Measurements from ENCODE around the gene CCT5.
"Not testable (repeated sequence)": the region's sequence is repeated elsewhere in the genome, so short reads cannot be mapped to it uniquely, and the experiment has no call there.

CCT5 gene

DNA sequence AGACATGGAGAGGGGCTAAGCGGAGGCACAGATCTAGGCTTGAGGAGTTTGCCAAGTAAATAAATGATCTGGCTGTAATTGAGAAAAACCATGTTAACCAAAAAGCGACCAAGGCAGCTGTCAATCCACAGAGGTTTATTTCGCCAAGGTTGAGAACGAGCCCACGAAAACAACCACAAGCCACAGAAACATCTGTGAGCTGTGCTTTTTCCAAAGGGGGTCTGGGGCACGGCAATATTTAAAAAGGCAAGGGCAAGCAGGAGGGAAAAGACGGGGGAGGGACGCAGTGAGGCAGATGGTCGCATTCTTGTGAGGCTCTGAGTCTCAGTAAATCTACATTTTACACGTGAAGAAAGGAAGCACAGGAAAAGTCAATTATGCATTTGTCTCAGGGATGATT, 25.4 kb downstream of the CCT5 start:
- H3K27me3 ChIP-seq (ENCODE audit: control insufficient read depth in 1 of 2, insufficient read depth in 2 of 2, low read length in 2 of 2), result no peaks in the 10 kb centered on the region
- peaks cover 6 to 11% of the 10 kb centered on the region in 2 donors for H3K4me1 ChIP-seq (ENCODE audit: control insufficient read depth in 1 of 2, insufficient read depth in 2 of 2, low read length in 2 of 2)
- H3K27ac ChIP-seq (ENCODE audit: low read depth, low read length), result no peak overlapping the region
- no peak overlapping the region for H3K9ac ChIP-seq (ENCODE audit: low read depth in 1 of 2, low read length in 2 of 2)
- H3K36me3 ChIP-seq (ENCODE audit: control insufficient read depth in 1 of 2, insufficient read depth in 2 of 2, low read length in 2 of 2), result peaks cover 10 to 22% of the 10 kb centered on the region in 2 donors
- H3K9me3 ChIP-seq (ENCODE audit: control insufficient read depth in 1 of 2, low read length in 2 of 2), result no peaks in the 10 kb centered on the region
- no peak overlapping the region for H3K4me3 ChIP-seq (ENCODE audit: low read depth in 1 of 2, low read length in 2 of 2)

GRCh38 chr5:10275991-10276390, 25.9 kb downstream of the CCT5 start:
- H3K27ac ChIP-seq (ENCODE audit: low read depth, low read length), result no peak overlapping the region
- no peak overlapping the region for H3K9ac ChIP-seq (ENCODE audit: low read depth in 1 of 2, low read length in 2 of 2)
- peaks cover 11 to 22% of the 10 kb centered on the region in 2 donors for H3K36me3 ChIP-seq (ENCODE audit: control insufficient read depth in 1 of 2, insufficient read depth in 2 of 2, low read length in 2 of 2)
- peaks cover 6 to 11% of the 10 kb centered on the region in 2 donors for H3K4me1 ChIP-seq (ENCODE audit: control insufficient read depth in 1 of 2, insufficient read depth in 2 of 2, low read length in 2 of 2)
- H3K4me3 ChIP-seq (ENCODE audit: low read depth in 1 of 2, low read length in 2 of 2), result no peak overlapping the region
- H3K9me3 ChIP-seq (ENCODE audit: control insufficient read depth in 1 of 2, low read length in 2 of 2), result no peaks in the 10 kb centered on the region
- H3K27me3 ChIP-seq (ENCODE audit: control insufficient read depth in 1 of 2, insufficient read depth in 2 of 2, low read length in 2 of 2), result no peaks in the 10 kb centered on the region

GRCh38 chr5:10276691-10277090, 26.6 kb downstream of the CCT5 start:
- Histone ChIP-seq H3K4me1 (ENCODE audit: control insufficient read depth in 1 of 2, insufficient read depth in 2 of 2, low read length in 2 of 2) (peaks cover 6 to 11% of the 10 kb centered on the region in 2 donors), H3K27me3 (ENCODE audit: control insufficient read depth in 1 of 2, insufficient read depth in 2 of 2, low read length in 2 of 2) (no peaks in the 10 kb centered on the region), H3K36me3 (ENCODE audit: control insufficient read depth in 1 of 2, insufficient read depth in 2 of 2, low read length in 2 of 2) (peaks cover 14 to 29% of the 10 kb centered on the region in 2 donors), H3K9me3 (ENCODE audit: control insufficient read depth in 1 of 2, low read length in 2 of 2) (no peaks in the 10 kb centered on the region), H3K4me3 (ENCODE audit: low read depth in 1 of 2, low read length in 2 of 2) (no peak overlapping the region), H3K27ac (ENCODE audit: low read depth, low read length) (no peak overlapping the region), H3K9ac (ENCODE audit: low read depth in 1 of 2, low read length in 2 of 2) (no peak overlapping the region)

DNA sequence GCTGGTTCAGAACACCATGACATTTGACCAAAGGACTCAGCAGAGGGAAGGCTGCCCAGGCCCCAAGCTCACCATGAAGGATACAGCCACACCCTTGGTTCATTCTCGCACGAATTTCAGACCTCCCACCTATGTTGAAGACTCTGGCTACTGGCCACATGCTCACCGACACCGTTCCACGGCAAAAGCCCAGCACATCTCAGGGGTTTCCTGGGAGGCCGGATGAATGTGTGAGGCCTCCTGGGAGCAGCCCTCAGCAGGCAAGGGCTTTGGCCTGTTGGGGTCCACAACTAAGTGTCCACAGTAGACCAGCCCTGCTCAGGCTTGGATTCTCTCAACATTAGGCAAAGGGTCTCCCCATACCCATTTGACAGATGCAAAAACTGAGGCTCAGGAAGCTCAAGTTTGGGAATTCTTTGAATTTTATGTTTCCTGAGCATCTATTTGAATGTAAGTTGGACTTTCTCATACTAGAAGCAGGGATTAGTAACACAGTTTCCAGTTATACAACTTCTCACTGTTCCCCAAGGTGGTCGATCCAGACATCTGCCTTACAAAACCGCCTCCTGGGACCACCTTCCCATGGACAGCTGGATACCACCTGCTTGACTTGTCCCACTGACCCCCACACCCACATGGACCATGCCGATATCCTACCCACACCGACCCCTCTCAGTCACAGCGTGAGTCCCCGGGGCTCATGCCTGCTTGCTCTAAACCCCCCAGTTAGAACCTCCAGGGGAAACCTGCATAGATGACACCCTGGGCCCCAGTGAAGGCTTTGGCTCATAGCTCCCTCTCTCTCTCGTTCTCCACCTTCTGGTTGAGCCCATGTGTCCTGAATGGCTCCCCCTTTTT, 27.9 kb downstream of the CCT5 start:
- Histone ChIP-seq H3K9me3 (ENCODE audit: control insufficient read depth in 1 of 2, low read length in 2 of 2) (no peaks in the 10 kb centered on the region), H3K4me1 (ENCODE audit: control insufficient read depth in 1 of 2, insufficient read depth in 2 of 2, low read length in 2 of 2) (peaks cover 5 to 6% of the 10 kb centered on the region in 2 donors), H3K27ac (ENCODE audit: low read depth, low read length) (no peak overlapping the region), H3K4me3 (ENCODE audit: low read depth in 1 of 2, low read length in 2 of 2) (no peak overlapping the region), H3K9ac (ENCODE audit: low read depth in 1 of 2, low read length in 2 of 2) (no peak overlapping the region), H3K27me3 (ENCODE audit: control insufficient read depth in 1 of 2, insufficient read depth in 2 of 2, low read length in 2 of 2) (no peaks in the 10 kb centered on the region), H3K36me3 (ENCODE audit: control insufficient read depth in 1 of 2, insufficient read depth in 2 of 2, low read length in 2 of 2) (peaks cover 14 to 29% of the 10 kb centered on the region in 2 donors)

DNA sequence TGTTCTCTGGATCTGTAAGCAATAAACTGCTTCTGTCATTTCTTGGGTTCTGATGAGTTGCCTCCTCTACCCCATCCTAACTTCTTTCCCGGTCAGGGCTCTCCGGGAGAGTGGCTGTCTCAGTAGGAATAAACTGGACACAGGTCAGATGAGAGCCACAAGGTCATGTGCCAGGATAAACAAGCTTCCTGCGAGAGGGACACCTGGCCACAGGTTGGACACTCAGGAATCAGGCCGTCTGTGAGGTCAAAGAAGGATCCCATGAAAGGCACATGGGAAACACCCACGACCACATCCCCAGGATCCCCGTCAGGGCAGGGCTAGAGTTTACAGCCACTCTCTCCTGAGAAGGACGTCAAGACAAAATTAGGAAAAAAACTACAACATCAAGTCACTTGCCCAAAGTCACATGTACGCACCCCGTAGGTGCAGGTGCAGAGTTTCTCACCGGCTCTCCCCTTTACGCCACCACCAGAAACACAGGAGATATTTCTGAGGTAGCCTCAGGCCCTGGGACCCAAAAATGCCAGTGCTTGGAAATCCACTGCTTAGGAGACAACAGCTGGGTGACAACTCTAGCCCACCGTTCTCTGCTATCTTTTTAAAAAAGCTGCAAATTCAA, 28.7 kb downstream of the CCT5 start:
- Histone ChIP-seq H3K9ac (ENCODE audit: low read depth in 1 of 2, low read length in 2 of 2) (no peak overlapping the region), H3K9me3 (ENCODE audit: control insufficient read depth in 1 of 2, low read length in 2 of 2) (no peaks in the 10 kb centered on the region), H3K27me3 (ENCODE audit: control insufficient read depth in 1 of 2, insufficient read depth in 2 of 2, low read length in 2 of 2) (no peaks in the 10 kb centered on the region), H3K4me3 (ENCODE audit: low read depth in 1 of 2, low read length in 2 of 2) (no peak overlapping the region), H3K4me1 (ENCODE audit: control insufficient read depth in 1 of 2, insufficient read depth in 2 of 2, low read length in 2 of 2) (peaks cover 7 to 8% of the 10 kb centered on the region in 2 donors), H3K36me3 (ENCODE audit: control insufficient read depth in 1 of 2, insufficient read depth in 2 of 2, low read length in 2 of 2) (peaks cover 14 to 29% of the 10 kb centered on the region in 2 donors), H3K27ac (ENCODE audit: low read depth, low read length) (no peak overlapping the region)

GRCh38 chr5:10279328-10279727, 29.2 kb downstream of the CCT5 start:
- Histone ChIP-seq H3K27me3 (ENCODE audit: control insufficient read depth in 1 of 2, insufficient read depth in 2 of 2, low read length in 2 of 2) (no peaks in the 10 kb centered on the region), H3K27ac (ENCODE audit: low read depth, low read length) (no peak overlapping the region), H3K4me1 (ENCODE audit: control insufficient read depth in 1 of 2, insufficient read depth in 2 of 2, low read length in 2 of 2) (peaks cover 9 to 13% of the 10 kb centered on the region in 2 donors), H3K4me3 (ENCODE audit: low read depth in 1 of 2, low read length in 2 of 2) (no peak overlapping the region), H3K9me3 (ENCODE audit: control insufficient read depth in 1 of 2, low read length in 2 of 2) (no peaks in the 10 kb centered on the region), H3K36me3 (ENCODE audit: control insufficient read depth in 1 of 2, insufficient read depth in 2 of 2, low read length in 2 of 2) (peaks cover 14 to 29% of the 10 kb centered on the region in 2 donors), H3K9ac (ENCODE audit: low read depth in 1 of 2, low read length in 2 of 2) (no peak overlapping the region)

GRCh38 chr5:10279925-10280720, 30.0 kb downstream of the CCT5 start:
- Histone ChIP-seq H3K9ac (ENCODE audit: low read depth in 1 of 2, low read length in 2 of 2) (no peak overlapping the region), H3K27me3 (ENCODE audit: control insufficient read depth in 1 of 2, insufficient read depth in 2 of 2, low read length in 2 of 2) (no peaks in the 10 kb centered on the region), H3K36me3 (ENCODE audit: control insufficient read depth in 1 of 2, insufficient read depth in 2 of 2, low read length in 2 of 2) (peaks cover 14 to 29% of the 10 kb centered on the region in 2 donors)

DNA sequence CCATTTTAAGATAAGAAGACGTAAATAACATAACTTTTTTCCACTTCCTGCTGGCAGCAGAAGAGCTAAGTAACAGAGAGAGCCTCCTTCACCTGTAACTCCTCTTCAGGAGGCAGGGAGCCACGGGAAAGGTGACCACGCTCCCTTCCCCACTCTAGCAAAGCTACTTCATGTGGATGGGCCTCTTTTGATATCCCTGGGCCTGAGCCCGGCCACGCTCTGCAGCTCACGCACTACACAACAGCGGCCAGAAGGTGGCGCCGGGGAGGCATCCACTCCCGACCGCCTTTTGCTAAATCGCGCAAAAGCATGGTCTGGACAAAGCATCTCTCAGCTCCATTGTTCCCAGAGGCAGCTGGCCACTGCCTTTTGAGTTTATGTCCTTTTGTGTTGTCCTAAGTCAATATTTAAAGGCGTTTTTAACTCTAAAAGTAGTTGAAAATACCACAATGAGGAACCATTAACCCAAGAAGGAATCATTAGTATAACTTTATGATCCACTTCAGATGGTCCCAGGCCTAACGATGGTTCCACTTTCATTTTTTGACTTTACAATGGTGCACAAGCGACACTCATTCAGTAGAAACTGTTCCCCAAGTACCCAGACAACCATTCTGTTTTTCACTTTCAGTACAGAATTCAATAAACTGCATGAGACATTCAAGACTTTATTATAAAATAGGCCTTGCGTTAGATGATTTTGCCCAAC, 34.0 kb downstream of the CCT5 start:
- H3K9me3 ChIP-seq (ENCODE audit: control insufficient read depth in 1 of 2, low read length in 2 of 2), result no peaks in the 10 kb centered on the region
- no peak overlapping the region for H3K27ac ChIP-seq (ENCODE audit: low read depth, low read length)
- H3K4me3 ChIP-seq (ENCODE audit: low read depth in 1 of 2, low read length in 2 of 2), result no peak overlapping the region
- no peak overlapping the region for H3K9ac ChIP-seq (ENCODE audit: low read depth in 1 of 2, low read length in 2 of 2)
- no peaks in the 10 kb centered on the region for H3K27me3 ChIP-seq (ENCODE audit: control insufficient read depth in 1 of 2, insufficient read depth in 2 of 2, low read length in 2 of 2)
- H3K36me3 ChIP-seq (ENCODE audit: control insufficient read depth in 1 of 2, insufficient read depth in 2 of 2, low read length in 2 of 2), result peaks cover 12 to 27% of the 10 kb centered on the region in 2 donors
- H3K4me1 ChIP-seq (ENCODE audit: control insufficient read depth in 1 of 2, insufficient read depth in 2 of 2, low read length in 2 of 2), result peaks cover 16 to 18% of the 10 kb centered on the region in 2 donors

More at GRCh38 chr5:10279925-10280720, 30.0 kb downstream of the CCT5 start:
- Histone ChIP-seq H3K4me1 (ENCODE audit: control insufficient read depth in 1 of 2, insufficient read depth in 2 of 2, low read length in 2 of 2) (peaks cover 9 to 12% of the 10 kb centered on the region in 2 donors), H3K9me3 (ENCODE audit: control insufficient read depth in 1 of 2, low read length in 2 of 2) (no peaks in the 10 kb centered on the region), H3K27ac (ENCODE audit: low read depth, low read length) (no peak overlapping the region), H3K4me3 (ENCODE audit: low read depth in 1 of 2, low read length in 2 of 2) (no peak overlapping the region)

DNA sequence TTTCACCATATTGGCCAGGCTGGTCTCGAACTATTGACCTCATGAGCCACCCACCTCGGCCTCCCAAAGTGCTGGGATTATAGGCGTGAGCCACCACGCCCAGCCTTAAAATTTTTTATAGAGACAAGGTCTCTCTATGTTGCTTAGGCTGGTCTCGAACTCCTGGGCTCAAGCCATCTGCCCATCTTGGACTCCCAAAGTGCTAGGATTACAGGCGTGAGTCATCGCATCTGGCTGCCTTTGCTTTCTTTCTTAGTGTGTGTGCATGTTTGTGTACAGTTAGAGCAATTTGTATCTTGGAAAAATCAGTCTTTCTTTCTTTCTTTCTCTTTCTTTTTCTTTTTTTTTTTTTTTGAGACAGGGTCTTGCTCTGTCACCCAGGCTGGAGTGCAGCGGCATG, 35.3 kb downstream of the CCT5 start:
- H3K27me3 ChIP-seq (ENCODE audit: control insufficient read depth in 1 of 2, insufficient read depth in 2 of 2, low read length in 2 of 2); H3K9me3 ChIP-seq (ENCODE audit: control insufficient read depth in 1 of 2, low read length in 2 of 2); H3K9ac ChIP-seq (ENCODE audit: low read depth in 1 of 2, low read length in 2 of 2); H3K27ac ChIP-seq (ENCODE audit: low read depth, low read length); H3K4me3 ChIP-seq (ENCODE audit: low read depth in 1 of 2, low read length in 2 of 2): not testable (repeated sequence)
- peaks cover 10 to 28% of the 10 kb centered on the region in 2 donors for H3K36me3 ChIP-seq (ENCODE audit: control insufficient read depth in 1 of 2, insufficient read depth in 2 of 2, low read length in 2 of 2)
- H3K4me1 ChIP-seq (ENCODE audit: control insufficient read depth in 1 of 2, insufficient read depth in 2 of 2, low read length in 2 of 2), result peaks cover 26 to 30% of the 10 kb centered on the region in 2 donors

All from duodenal mucosa (tissue), 2 donors.